LNCaP clone FGC (cell line): Measurements from ENCODE around the gene UPF2.
"Not testable (repeated sequence)": the region's sequence is repeated elsewhere in the genome, so short reads cannot be mapped to it uniquely, and the experiment has no call there.

ENCODE experiments used
- DNase-seq: peaks from one replicate; pipeline ENCODE4 v3.0.0-alpha.2; 2011; ENCODE audit warnings: low read depth
- H3K4me3 ChIP-seq: 2 replicates; pipeline ENCODE4 v1.5.1; 2011; ENCODE audit warnings: mild to moderate bottlenecking, low read depth, low read length, control low read depth
- CTCF ChIP-seq: IDR thresholded peaks from 2 replicates; pipeline ENCODE4 v1.5.1; 2012; ENCODE audit warnings: mild to moderate bottlenecking; ENCODE audit not compliant: control insufficient read depth, insufficient read depth; ENCODE audit errors: extremely low read depth

The UPF2 gene

GRCh38 chr10:12073526-12073925, 30.9 kb upstream of the UPF2 start:
- no peak for DNase-seq
- no peak overlapping the region for H3K4me3 ChIP-seq
- TF ChIP-seq CTCF, result no peak

- H3K4me3 ChIP-seq, DNase-seq: not testable (repeated sequence)
Observed at GRCh38 chr10:12071441-12071840, 28.8 kb upstream of the UPF2 start.

GRCh38 chr10:12068449-12069269, 26.1 kb upstream of the UPF2 start, which contains the start of gene DHTKD1:
DHTKD1 (plus strand) TSS chr10:12068954; CDS start chr10:12069034, 80 bp downstream.
- peak; percentile 94 for DNase-seq
- TF ChIP-seq CTCF, result no peak
- H3K4me3 ChIP-seq, result peak within 1 kb of the TSS; percentile 89

GRCh38 chr10:12067336-12067735, 24.7 kb upstream of the UPF2 start:
- no peak overlapping the region for H3K4me3 ChIP-seq
- TF ChIP-seq CTCF, result no peak
- no peak for DNase-seq

GRCh38 chr10:12063483-12063818, 20.8 kb upstream of the UPF2 start:
- TF ChIP-seq CTCF, result no peak
- no peak for DNase-seq
- H3K4me3 ChIP-seq, result no peak overlapping the region

GRCh38 chr10:12062754-12063482, 20.3 kb upstream of the UPF2 start:
- no peak for DNase-seq
- H3K4me3 ChIP-seq, result no peak overlapping the region

More at GRCh38 chr10:12062754-12063482, 20.3 kb upstream of the UPF2 start:
- no peak for TF ChIP-seq CTCF
